ENCODE results near the gene PAGE2. TPM values are rescaled to one million over a fixed set of nuclear protein-coding genes. Genes with fewer than 3 reads are reported as not detected.
"Not testable (repeated sequence)": the region's sequence is repeated elsewhere in the genome, so short reads cannot be mapped to it uniquely, and the experiment has no call there.

PAGE2 gene
- polyA plus RNA-seq, 1 donor (not counting 4 experiments of a cell fraction or from before 2014, with no cell fraction given), result not detected

DNA sequence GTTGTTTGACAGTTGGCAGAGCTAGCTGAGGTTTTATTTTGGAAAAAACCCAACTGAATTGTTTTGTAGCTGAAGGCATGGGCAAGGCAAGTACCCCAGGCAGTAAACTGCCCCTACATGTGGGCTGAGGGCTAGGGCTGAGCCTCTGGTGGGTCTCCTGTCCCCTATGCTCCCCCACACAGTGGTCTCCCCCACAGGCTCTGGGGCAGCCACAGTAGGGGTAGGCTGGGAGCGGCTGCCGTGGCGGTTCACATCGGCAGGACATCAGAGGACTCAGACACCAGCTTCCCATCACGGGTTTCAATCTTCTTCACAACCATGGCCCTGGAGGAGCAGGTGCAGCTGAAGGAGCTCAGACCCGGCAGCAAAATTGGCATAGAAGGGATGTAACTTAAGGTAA lies 47.3 kb upstream of the PAGE2 start:
- FAIRE-seq (no peak), DNase-seq (ENCODE audit: low read depth, low spot score) (no peak)
- no peaks in the 10 kb centered on the region for H3K4me1 ChIP-seq (ENCODE audit: control insufficient read depth, extremely low read depth, insufficient read depth, low read length)
- dilution Hi-C loops (cut with MboI; ENCODE audit: extremely low pct_ligation_motif_present, low sequenced_read_pairs), result no loop called here
- TF ChIP-seq CTCF (optimal IDR thresholded peaks at IDR 0.05 in 1 of 3, IDR thresholded peaks at IDR 0.05 in 1 of 3, conservative IDR thresholded peaks at IDR 0.05 in 1 of 3; ENCODE audit: extremely low read depth in 1 of 3, insufficient read depth in 2 of 3, low read length in 3 of 3), result no peak
- no peak for TF ChIP-seq EZH2 (IDR thresholded peaks at IDR 0.05; ENCODE audit: low read length)
- H3K9ac ChIP-seq (ENCODE audit: control insufficient read depth, extremely low read depth, insufficient read depth, low read length), result no peak overlapping the region
- no peaks in the 10 kb centered on the region for H3K27me3 ChIP-seq (ENCODE audit: control insufficient read depth, extremely low read depth, insufficient read depth, low read length)
- H3K79me2 ChIP-seq (ENCODE audit: control insufficient read depth, insufficient read depth, low read length), result no peaks in the 10 kb centered on the region
- no peaks in the 10 kb centered on the region for H3K9me3 ChIP-seq (ENCODE audit: control insufficient read depth, low read depth, low read length)
- H2AFZ ChIP-seq (ENCODE audit: control insufficient read depth, low read length), result no peak overlapping the region
- H3K4me3 ChIP-seq (ENCODE audit: control insufficient read depth in 2 of 3, extremely low read depth in 1 of 3, insufficient read depth in 2 of 3, low read depth in 1 of 3, low read length in 3 of 3), result no peak overlapping the region
- H3K4me2 ChIP-seq (ENCODE audit: control insufficient read depth, extremely low read depth, insufficient read depth, low read depth, low read length), result no peak overlapping the region
- no peaks in the 10 kb centered on the region for H4K20me1 ChIP-seq (ENCODE audit: control insufficient read depth, extremely low read depth, insufficient read depth, low read length)
- H3K27ac ChIP-seq (ENCODE audit: control insufficient read depth, insufficient read depth, low read length), result no peak overlapping the region
- no peaks in the 10 kb centered on the region for H3K9me1 ChIP-seq (ENCODE audit: control insufficient read depth, extremely low read depth, insufficient read depth, low read length)
- H3K36me3 ChIP-seq (ENCODE audit: control insufficient read depth in 2 of 2, extremely low read depth in 1 of 2, insufficient read depth in 2 of 2, low read length in 2 of 2), result no peaks in the 10 kb centered on the region

- dilution Hi-C loops (cut with MboI; ENCODE audit: extremely low pct_ligation_motif_present, low sequenced_read_pairs); H4K20me1 ChIP-seq (ENCODE audit: control insufficient read depth, extremely low read depth, insufficient read depth, low read length): not testable (repeated sequence)
Measured at GRCh38 chrX:55050599-55050998, 38.2 kb upstream of the PAGE2 start.

More at GRCh38 chrX:55050599-55050998, 38.2 kb upstream of the PAGE2 start:
- not testable (repeated sequence) for DNase-seq (ENCODE audit: low read depth, low spot score); H3K4me2 ChIP-seq (ENCODE audit: control insufficient read depth, extremely low read depth, insufficient read depth, low read depth, low read length); H2AFZ ChIP-seq (ENCODE audit: control insufficient read depth, low read length); H3K27ac ChIP-seq (ENCODE audit: control insufficient read depth, insufficient read depth, low read length); H3K4me1 ChIP-seq (ENCODE audit: control insufficient read depth, extremely low read depth, insufficient read depth, low read length); H3K79me2 ChIP-seq (ENCODE audit: control insufficient read depth, insufficient read depth, low read length); H3K36me3 ChIP-seq (ENCODE audit: control insufficient read depth in 2 of 2, extremely low read depth in 1 of 2, insufficient read depth in 2 of 2, low read length in 2 of 2); FAIRE-seq; H3K27me3 ChIP-seq (ENCODE audit: control insufficient read depth, extremely low read depth, insufficient read depth, low read length); H3K9me3 ChIP-seq (ENCODE audit: control insufficient read depth, low read depth, low read length); H3K4me3 ChIP-seq (ENCODE audit: control insufficient read depth in 2 of 3, extremely low read depth in 1 of 3, insufficient read depth in 2 of 3, low read depth in 1 of 3, low read length in 3 of 3); H3K9me1 ChIP-seq (ENCODE audit: control insufficient read depth, extremely low read depth, insufficient read depth, low read length); H3K9ac ChIP-seq (ENCODE audit: control insufficient read depth, extremely low read depth, insufficient read depth, low read length)
